ENCODE data around the gene TAC4. TPM values are rescaled to one million over a fixed set of nuclear protein-coding genes. Genes with fewer than 3 reads are reported as not detected.

Gene TAC4
- total RNA-seq, 3 donors from 2014 or later (not counting 1 experiment from before 2014, with no cell fraction given) = not detected

- DNase-seq = no peak
- no peak overlapping the region for H3K27ac ChIP-seq (ENCODE audit: low read length)
- Mint-ChIP-seq H3K27ac (no peak overlapping the region), H3K36me3 (no peaks in the 10 kb centered on the region), H3K4me3 (no peak overlapping the region), H3K4me1 (no peaks in the 10 kb centered on the region), H3K9me3 (no peaks in the 10 kb centered on the region), H3K27me3 (ENCODE audit: low read depth in 2 of 2) (peaks cover 31 to 36% of the 10 kb centered on the region in 2 donors)
- WGBS (ENCODE audit: insufficient coverage) = 73% methylated on average over 6 of the region's 7 CpGs
- TF ChIP-seq CTCF (IDR thresholded peaks at IDR 0.05) = no peak
- H3K27me3 ChIP-seq (ENCODE audit: control insufficient read depth, insufficient read depth, low read length) = peaks cover 7% of the 10 kb centered on the region
- intact Hi-C loops (cut with micrococcal nuclease) = no loop called here
- no peaks in the 10 kb centered on the region for H3K9me3 ChIP-seq (ENCODE audit: control insufficient read depth, insufficient read depth, low read length)
- no peak for ATAC-seq
- H3K36me3 ChIP-seq (ENCODE audit: control insufficient read depth, insufficient read depth, low read length) = no peaks in the 10 kb centered on the region
- H3K4me3 ChIP-seq (ENCODE audit: low read length) = no peak overlapping the region
- H3K4me1 ChIP-seq (ENCODE audit: control insufficient read depth, insufficient read depth, low read length) = no peaks in the 10 kb centered on the region
Measured at GRCh38 chr17:49887086-49887743, 39.3 kb upstream of the TAC4 start.

- ATAC-seq = no peak
- H3K27ac Mint-ChIP-seq = no peak overlapping the region
- Histone ChIP-seq H3K4me1 (ENCODE audit: control insufficient read depth, insufficient read depth, low read length) (no peaks in the 10 kb centered on the region), H3K27me3 (ENCODE audit: control insufficient read depth, insufficient read depth, low read length) (peaks cover 10% of the 10 kb centered on the region), H3K4me3 (ENCODE audit: low read length) (no peak overlapping the region), H3K36me3 (ENCODE audit: control insufficient read depth, insufficient read depth, low read length) (no peaks in the 10 kb centered on the region), H3K27ac (ENCODE audit: low read length) (no peak overlapping the region), H3K9me3 (ENCODE audit: control insufficient read depth, insufficient read depth, low read length) (no peaks in the 10 kb centered on the region)
- DNase-seq = no peak
- H3K4me3 Mint-ChIP-seq = no peak overlapping the region
- 79% methylated on average over 4 of the region's 5 CpGs for WGBS (ENCODE audit: insufficient coverage)
- no peaks in the 10 kb centered on the region for H3K9me3 Mint-ChIP-seq
- intact Hi-C loops (cut with micrococcal nuclease) = no loop called here
- no peaks in the 10 kb centered on the region for H3K4me1 Mint-ChIP-seq
- no peaks in the 10 kb centered on the region for H3K36me3 Mint-ChIP-seq
- peaks cover 23 to 24% of the 10 kb centered on the region in 2 donors for H3K27me3 Mint-ChIP-seq (ENCODE audit: low read depth in 2 of 2)
- no peak for TF ChIP-seq CTCF (IDR thresholded peaks at IDR 0.05)
Measured at GRCh38 chr17:49886036-49886435, 38.2 kb upstream of the TAC4 start.

- intact Hi-C loops (cut with micrococcal nuclease) = no loop called here
- no peak for DNase-seq
- no peak overlapping the region for H3K4me3 ChIP-seq (ENCODE audit: low read length)
- no peaks in the 10 kb centered on the region for H3K9me3 ChIP-seq (ENCODE audit: control insufficient read depth, insufficient read depth, low read length)
- no peak for ATAC-seq
- 70% methylated on average over 7 of the region's 7 CpGs for WGBS (ENCODE audit: insufficient coverage)
- H3K4me1 ChIP-seq (ENCODE audit: control insufficient read depth, insufficient read depth, low read length) = peaks cover 10% of the 10 kb centered on the region
- peaks cover 6 to 7% of the 10 kb centered on the region in 2 donors for H3K4me1 Mint-ChIP-seq
- H3K27me3 Mint-ChIP-seq (ENCODE audit: low read depth in 2 of 2) = peaks cover 27 to 31% of the 10 kb centered on the region in 2 donors
- H3K27ac ChIP-seq (ENCODE audit: low read length) = no peak overlapping the region
- no peaks in the 10 kb centered on the region for H3K9me3 Mint-ChIP-seq
- H3K27me3 ChIP-seq (ENCODE audit: control insufficient read depth, insufficient read depth, low read length) = peaks cover 19% of the 10 kb centered on the region
- no peak for TF ChIP-seq CTCF (IDR thresholded peaks at IDR 0.05)
- H3K36me3 Mint-ChIP-seq = no peaks in the 10 kb centered on the region
- no peak overlapping the region for H3K27ac Mint-ChIP-seq
- H3K36me3 ChIP-seq (ENCODE audit: control insufficient read depth, insufficient read depth, low read length) = no peaks in the 10 kb centered on the region
- no peak overlapping the region for H3K4me3 Mint-ChIP-seq
Measured at GRCh38 chr17:49882434-49882833, 34.6 kb upstream of the TAC4 start.

- Histone ChIP-seq H3K9me3 (ENCODE audit: control insufficient read depth, insufficient read depth, low read length) (no peaks in the 10 kb centered on the region), H3K27ac (ENCODE audit: low read length) (no peak overlapping the region), H3K4me1 (ENCODE audit: control insufficient read depth, insufficient read depth, low read length) (peaks cover 10% of the 10 kb centered on the region), H3K27me3 (ENCODE audit: control insufficient read depth, insufficient read depth, low read length) (peaks cover 19% of the 10 kb centered on the region), H3K4me3 (ENCODE audit: low read length) (no peak overlapping the region), H3K36me3 (ENCODE audit: control insufficient read depth, insufficient read depth, low read length) (no peaks in the 10 kb centered on the region)
- 29% methylated on average over 3 of the region's 5 CpGs for WGBS (ENCODE audit: insufficient coverage)
- no peaks in the 10 kb centered on the region for H3K36me3 Mint-ChIP-seq
- no peak for TF ChIP-seq CTCF (IDR thresholded peaks at IDR 0.05)
- H3K4me1 Mint-ChIP-seq = peaks cover 6 to 7% of the 10 kb centered on the region in 2 donors
- intact Hi-C loops (cut with micrococcal nuclease) = no loop called here
- DNase-seq (no peak), ATAC-seq (no peak)
- peaks cover 30 to 31% of the 10 kb centered on the region in 2 donors for H3K27me3 Mint-ChIP-seq (ENCODE audit: low read depth in 2 of 2)
- H3K9me3 Mint-ChIP-seq = no peaks in the 10 kb centered on the region
- no peak overlapping the region for H3K27ac Mint-ChIP-seq
- no peak overlapping the region for H3K4me3 Mint-ChIP-seq
Measured at GRCh38 chr17:49881054-49881402, 33.2 kb upstream of the TAC4 start.
